ENCODE data around the gene MYO18A.

The MYO18A gene

GRCh38 chr17:29066047-29066446, 114.2 kb downstream of the MYO18A start:
- H3K27ac ChIP-seq (ENCODE audit: low read length), result no peak overlapping the region
- TF ChIP-seq CTCF (IDR thresholded peaks at IDR 0.05; ENCODE audit: low read length) (no peak), EZH2 (optimal IDR thresholded peaks at IDR 0.05; ENCODE audit: low read depth, low read length) (no peak)
- H3K79me2 ChIP-seq (ENCODE audit: low read length), result no peaks in the 10 kb centered on the region
- H3K36me3 ChIP-seq (replicated peaks; ENCODE audit: insufficient read depth, low read length), result no peaks in the 10 kb centered on the region
- H3K9me3 ChIP-seq (replicated peaks; ENCODE audit: insufficient read depth, low read length), result no peaks in the 10 kb centered on the region
- H3K4me1 ChIP-seq (ENCODE audit: low read length), result no peaks in the 10 kb centered on the region
- H3F3A ChIP-seq (ENCODE audit: insufficient read depth, low read length), result no peaks in the 10 kb centered on the region
- no peak overlapping the region for H3K9ac ChIP-seq (ENCODE audit: low read length)
- no peak for DNase-seq
- H2AFZ ChIP-seq (ENCODE audit: low read length), result no peak overlapping the region
- H4K20me1 ChIP-seq (ENCODE audit: insufficient read depth, low read length), result no peaks in the 10 kb centered on the region
- no peaks in the 10 kb centered on the region for H3K9me2 ChIP-seq (replicated peaks; ENCODE audit: insufficient read depth, low read length)
- no peak overlapping the region for H3K4me2 ChIP-seq (ENCODE audit: low read depth, low read length)
- H3K4me3 ChIP-seq (ENCODE audit: low read length), result no peak overlapping the region
- no peaks in the 10 kb centered on the region for H3K27me3 ChIP-seq (replicated peaks; ENCODE audit: insufficient read depth, low read length)

DNA sequence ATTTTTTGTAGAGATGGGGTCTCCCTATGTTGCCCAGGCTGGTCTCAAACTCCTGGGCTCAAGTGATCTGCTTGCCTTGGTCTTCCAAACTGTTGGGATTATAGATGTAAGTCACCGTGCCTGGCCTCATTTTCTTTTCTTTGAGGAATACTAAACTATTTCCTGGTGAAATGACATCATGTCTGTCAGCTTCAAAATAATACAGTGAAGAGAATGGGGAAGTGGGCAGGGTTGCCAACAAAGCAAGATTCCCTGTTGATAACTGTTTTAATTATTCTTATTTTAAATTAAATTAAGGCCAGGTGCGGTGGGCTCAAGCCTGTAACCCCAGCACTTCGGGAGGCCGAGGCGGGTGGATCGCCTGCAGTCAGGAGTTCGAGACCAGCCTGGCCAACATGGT, 116.2 kb downstream of the MYO18A start:
- Histone ChIP-seq H3K9ac (ENCODE audit: low read length) (no peak overlapping the region), H3K27me3 (replicated peaks; ENCODE audit: insufficient read depth, low read length) (no peaks in the 10 kb centered on the region), H3K4me1 (ENCODE audit: low read length) (no peaks in the 10 kb centered on the region), H3K9me3 (replicated peaks; ENCODE audit: insufficient read depth, low read length) (no peaks in the 10 kb centered on the region), H3K4me2 (ENCODE audit: low read depth, low read length) (no peak overlapping the region), H2AFZ (ENCODE audit: low read length) (no peak overlapping the region), H3K27ac (ENCODE audit: low read length) (no peak overlapping the region), H3K36me3 (replicated peaks; ENCODE audit: insufficient read depth, low read length) (no peaks in the 10 kb centered on the region), H3K79me2 (ENCODE audit: low read length) (no peaks in the 10 kb centered on the region), H3F3A (ENCODE audit: insufficient read depth, low read length) (no peaks in the 10 kb centered on the region), H3K9me2 (replicated peaks; ENCODE audit: insufficient read depth, low read length) (no peaks in the 10 kb centered on the region), H3K4me3 (ENCODE audit: low read length) (no peak overlapping the region), H4K20me1 (ENCODE audit: insufficient read depth, low read length) (no peaks in the 10 kb centered on the region)
- no peak for TF ChIP-seq EZH2phosphoT487 (IDR thresholded peaks at IDR 0.05; ENCODE audit: low read length)
- DNase-seq, result no peak

DNA sequence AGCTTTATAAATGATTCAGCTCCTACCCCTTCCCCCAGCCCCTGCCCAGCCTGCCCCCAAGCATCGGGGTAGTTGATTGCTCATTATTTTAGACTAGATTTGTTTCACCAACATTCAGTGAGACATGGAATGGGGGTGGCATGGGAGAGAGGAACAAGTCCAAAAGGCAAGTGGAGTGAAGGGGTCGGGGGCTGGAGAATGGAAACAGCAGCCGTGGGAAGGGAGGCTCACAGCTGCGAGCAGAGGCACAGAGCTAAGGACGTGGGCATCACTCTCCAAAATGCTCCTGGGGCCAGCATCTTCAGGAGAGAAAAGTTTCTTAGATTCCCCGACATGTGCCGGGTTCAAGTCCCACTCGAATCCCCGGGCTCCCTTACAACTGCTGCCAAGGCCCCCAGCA, 118.0 kb downstream of the MYO18A start:
- Histone ChIP-seq H4K20me1 (ENCODE audit: insufficient read depth, low read length) (no peaks in the 10 kb centered on the region), H2AFZ (ENCODE audit: low read length) (no peak overlapping the region), H3K4me1 (ENCODE audit: low read length) (no peaks in the 10 kb centered on the region), H3K79me2 (ENCODE audit: low read length) (no peaks in the 10 kb centered on the region), H3K9ac (ENCODE audit: low read length) (no peak overlapping the region), H3K4me2 (ENCODE audit: low read depth, low read length) (no peak overlapping the region), H3K27ac (ENCODE audit: low read length) (no peak overlapping the region), H3K36me3 (replicated peaks; ENCODE audit: insufficient read depth, low read length) (no peaks in the 10 kb centered on the region), H3F3A (ENCODE audit: insufficient read depth, low read length) (no peaks in the 10 kb centered on the region), H3K4me3 (ENCODE audit: low read length) (no peak overlapping the region), H3K9me2 (replicated peaks; ENCODE audit: insufficient read depth, low read length) (no peaks in the 10 kb centered on the region), H3K9me3 (replicated peaks; ENCODE audit: insufficient read depth, low read length) (no peaks in the 10 kb centered on the region), H3K27me3 (replicated peaks; ENCODE audit: insufficient read depth, low read length) (no peaks in the 10 kb centered on the region)
- TF ChIP-seq CTCF (IDR thresholded peaks at IDR 0.05; ENCODE audit: low read length), result no peak
- TF ChIP-seq EZH2 (optimal IDR thresholded peaks at IDR 0.05; ENCODE audit: low read depth, low read length), result no peak
- TF ChIP-seq EZH2phosphoT487 (IDR thresholded peaks at IDR 0.05; ENCODE audit: low read length), result no peak
- no peak for DNase-seq

DNA sequence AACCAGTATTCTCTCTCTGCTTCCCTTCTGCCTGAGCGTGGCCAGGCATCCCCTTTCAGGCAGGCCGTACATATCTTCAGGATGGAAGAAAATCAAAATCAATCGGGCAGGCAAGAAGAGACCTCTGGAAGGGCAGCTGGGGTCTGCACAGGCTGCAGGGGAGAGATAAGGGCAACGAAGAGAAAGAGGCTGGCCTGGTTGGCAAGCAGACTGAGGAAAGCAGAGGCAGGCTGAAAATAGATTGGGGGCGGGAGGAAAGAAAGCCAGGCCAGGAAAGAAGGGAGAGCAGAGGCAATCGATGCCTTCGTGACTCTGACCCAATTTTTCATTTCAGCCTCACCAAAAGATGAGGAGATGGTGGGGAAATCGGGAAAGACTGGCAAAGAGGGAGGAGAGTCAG, 119.2 kb downstream of the MYO18A start:
- no peaks in the 10 kb centered on the region for H3K4me1 ChIP-seq (ENCODE audit: low read length)
- H3K9me2 ChIP-seq (replicated peaks; ENCODE audit: insufficient read depth, low read length), result no peaks in the 10 kb centered on the region
- no peak for TF ChIP-seq EZH2 (optimal IDR thresholded peaks at IDR 0.05; ENCODE audit: low read depth, low read length)
- TF ChIP-seq CTCF (IDR thresholded peaks at IDR 0.05; ENCODE audit: low read length), result no peak
- no peak for TF ChIP-seq EZH2phosphoT487 (IDR thresholded peaks at IDR 0.05; ENCODE audit: low read length)
- H2AFZ ChIP-seq (ENCODE audit: low read length), result no peak overlapping the region
- no peak overlapping the region for H3K4me2 ChIP-seq (ENCODE audit: low read depth, low read length)
- no peak overlapping the region for H3K27ac ChIP-seq (ENCODE audit: low read length)
- H3K27me3 ChIP-seq (replicated peaks; ENCODE audit: insufficient read depth, low read length), result no peaks in the 10 kb centered on the region
- DNase-seq, result no peak
- no peak overlapping the region for H3K4me3 ChIP-seq (ENCODE audit: low read length)
- no peaks in the 10 kb centered on the region for H4K20me1 ChIP-seq (ENCODE audit: insufficient read depth, low read length)
- no peaks in the 10 kb centered on the region for H3K79me2 ChIP-seq (ENCODE audit: low read length)
- no peak overlapping the region for H3K9ac ChIP-seq (ENCODE audit: low read length)
- no peaks in the 10 kb centered on the region for H3F3A ChIP-seq (ENCODE audit: insufficient read depth, low read length)
- H3K36me3 ChIP-seq (replicated peaks; ENCODE audit: insufficient read depth, low read length), result no peaks in the 10 kb centered on the region
- H3K9me3 ChIP-seq (replicated peaks; ENCODE audit: insufficient read depth, low read length), result no peaks in the 10 kb centered on the region
